Measurements from ENCODE around the gene RRAS2.

DNA sequence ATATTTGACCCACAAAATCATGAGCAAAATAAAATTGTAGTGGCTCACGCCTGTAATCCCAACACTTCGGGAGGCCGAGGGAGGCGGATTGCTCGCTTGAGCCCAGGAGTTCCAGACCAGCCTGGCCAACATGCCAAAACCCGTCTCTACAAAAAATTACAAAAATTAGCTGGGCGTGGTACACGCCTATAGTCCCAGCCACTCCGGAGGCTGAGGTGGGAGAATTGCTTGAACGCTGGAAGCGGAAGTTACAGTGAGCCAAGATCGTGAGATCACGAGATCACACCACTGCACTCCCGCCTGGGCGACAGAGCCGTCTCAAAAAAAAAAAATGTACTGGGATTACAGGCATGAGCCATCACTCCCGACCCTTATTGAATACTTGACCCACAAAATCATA is 2.0 kb upstream of the RRAS2 start:
- TF ChIP-seq POLR2A (IDR thresholded peaks at IDR 0.05; ENCODE audit: low read depth), result no peak
- TF ChIP-seq, protein P1, sequence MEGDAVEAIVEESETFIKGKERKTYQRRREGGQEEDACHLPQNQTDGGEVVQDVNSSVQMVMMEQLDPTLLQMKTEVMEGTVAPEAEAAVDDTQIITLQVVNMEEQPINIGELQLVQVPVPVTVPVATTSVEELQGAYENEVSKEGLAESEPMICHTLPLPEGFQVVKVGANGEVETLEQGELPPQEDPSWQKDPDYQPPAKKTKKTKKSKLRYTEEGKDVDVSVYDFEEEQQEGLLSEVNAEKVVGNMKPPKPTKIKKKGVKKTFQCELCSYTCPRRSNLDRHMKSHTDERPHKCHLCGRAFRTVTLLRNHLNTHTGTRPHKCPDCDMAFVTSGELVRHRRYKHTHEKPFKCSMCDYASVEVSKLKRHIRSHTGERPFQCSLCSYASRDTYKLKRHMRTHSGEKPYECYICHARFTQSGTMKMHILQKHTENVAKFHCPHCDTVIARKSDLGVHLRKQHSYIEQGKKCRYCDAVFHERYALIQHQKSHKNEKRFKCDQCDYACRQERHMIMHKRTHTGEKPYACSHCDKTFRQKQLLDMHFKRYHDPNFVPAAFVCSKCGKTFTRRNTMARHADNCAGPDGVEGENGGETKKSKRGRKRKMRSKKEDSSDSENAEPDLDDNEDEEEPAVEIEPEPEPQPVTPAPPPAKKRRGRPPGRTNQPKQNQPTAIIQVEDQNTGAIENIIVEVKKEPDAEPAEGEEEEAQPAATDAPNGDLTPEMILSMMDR (IDR thresholded peaks at IDR 0.05), result no peak

All from esophagus muscularis mucosa (tissue), 3 donors.